Gastroesophageal sphincter (tissue), 3 donors: ENCODE data around the gene RABGEF1.
"Not testable (repeated sequence)": the region's sequence is repeated elsewhere in the genome, so short reads cannot be mapped to it uniquely, and the experiment has no call there.

Experiments used
- EP300 ChIP-seq: sonication (generic); formaldehyde crosslinking; IDR thresholded peaks from one replicate; pipeline ENCODE4 v1.6.1; 2017; ENCODE audit warnings: antibody characterized with exemption, mild to moderate bottlenecking
- POLR2A ChIP-seq, 2 donors: fragments of 450-650 bp; IDR thresholded peaks; one replicate each; pipeline ENCODE4 v1.6.1; 2017; ENCODE audit warnings: antibody characterized with exemption in 2 of 2, mild to moderate bottlenecking in 2 of 2, moderate library complexity in 1 of 2
- POLR2AphosphoS5 ChIP-seq: sonication (generic); formaldehyde crosslinking; IDR thresholded peaks from one replicate; pipeline ENCODE4 v1.6.1; 2017; ENCODE audit warnings: antibody characterized with exemption
- TF ChIP-seq, protein P1 (sequence below), 4 experiments: fragments of 200-600 bp in 2 of 4; fragments of 450-650 bp in 2 of 4; sonication (generic) in 1 of 4; IDR thresholded peaks; one replicate each; pipeline ENCODE4 v1.5.1; 2017 to 2019; ENCODE audit warnings: antibody characterized with exemption in 4 of 4, mild to moderate bottlenecking in 2 of 4, moderate library complexity in 2 of 4

- TF ChIP-seq, protein P1, sequence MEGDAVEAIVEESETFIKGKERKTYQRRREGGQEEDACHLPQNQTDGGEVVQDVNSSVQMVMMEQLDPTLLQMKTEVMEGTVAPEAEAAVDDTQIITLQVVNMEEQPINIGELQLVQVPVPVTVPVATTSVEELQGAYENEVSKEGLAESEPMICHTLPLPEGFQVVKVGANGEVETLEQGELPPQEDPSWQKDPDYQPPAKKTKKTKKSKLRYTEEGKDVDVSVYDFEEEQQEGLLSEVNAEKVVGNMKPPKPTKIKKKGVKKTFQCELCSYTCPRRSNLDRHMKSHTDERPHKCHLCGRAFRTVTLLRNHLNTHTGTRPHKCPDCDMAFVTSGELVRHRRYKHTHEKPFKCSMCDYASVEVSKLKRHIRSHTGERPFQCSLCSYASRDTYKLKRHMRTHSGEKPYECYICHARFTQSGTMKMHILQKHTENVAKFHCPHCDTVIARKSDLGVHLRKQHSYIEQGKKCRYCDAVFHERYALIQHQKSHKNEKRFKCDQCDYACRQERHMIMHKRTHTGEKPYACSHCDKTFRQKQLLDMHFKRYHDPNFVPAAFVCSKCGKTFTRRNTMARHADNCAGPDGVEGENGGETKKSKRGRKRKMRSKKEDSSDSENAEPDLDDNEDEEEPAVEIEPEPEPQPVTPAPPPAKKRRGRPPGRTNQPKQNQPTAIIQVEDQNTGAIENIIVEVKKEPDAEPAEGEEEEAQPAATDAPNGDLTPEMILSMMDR (IDR thresholded peaks at IDR 0.05): not testable (repeated sequence)
- TF ChIP-seq POLR2A (IDR thresholded peaks at IDR 0.05); EP300; POLR2AphosphoS5: not testable (repeated sequence)
These were observed 90.4 kb downstream of the RABGEF1 start for GRCh38 chr7:66830976-66831375.
